Glomerular endothelial cell (primary cell): ENCODE data around the gene NUP214. TPM values are rescaled to one million over a fixed set of nuclear protein-coding genes. Genes with fewer than 3 reads are reported as not detected.

Experiments used
- DNase-seq: peaks from one replicate; pipeline ENCODE4 v3.0.0-alpha.2; 2011; ENCODE audit warnings: low read depth, low spot score; ENCODE audit errors: extremely low read depth
- total RNA-seq: library from RNA; depleted of rRNA; stranded (reverse); fragments of >200 nt; gene quantifications from 2 replicates; pipeline ENCODE4 v1.2.3, GENCODE V29; 2015

NUP214 gene
- total RNA-seq, 1 donor from 2014 or later, result 36.9 TPM

DNA sequence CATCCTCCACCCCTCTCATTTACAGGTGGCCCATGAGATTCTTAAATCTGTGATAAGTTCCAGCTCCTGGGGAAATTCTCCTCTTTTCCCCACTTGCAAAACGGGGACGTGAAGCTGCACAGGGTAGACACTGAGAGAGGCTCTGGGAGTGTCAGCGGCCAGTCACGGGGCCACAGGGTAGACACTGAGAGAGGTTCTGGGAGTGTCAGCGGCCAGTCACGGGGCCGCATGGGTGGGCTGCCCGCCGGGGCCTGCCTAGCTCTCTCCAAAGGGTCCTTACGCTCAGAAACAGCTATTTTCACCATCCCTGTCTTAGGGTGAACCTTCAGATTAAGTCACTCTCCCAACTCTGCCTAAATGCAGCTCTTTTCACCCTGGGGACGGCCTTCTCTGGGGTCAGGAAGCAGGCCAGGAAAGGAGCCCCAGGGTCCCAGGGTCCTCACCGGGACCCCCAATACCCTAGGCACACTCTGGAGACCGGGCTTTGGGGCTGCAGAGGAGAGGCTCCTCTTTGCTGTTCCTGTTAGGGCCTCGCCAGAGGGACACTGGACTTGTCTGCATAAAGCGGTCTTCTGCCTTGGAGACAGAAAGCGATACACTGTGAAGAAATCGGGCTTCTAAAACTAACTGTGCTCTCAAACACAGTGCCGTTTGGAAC, 149.4 kb downstream of the NUP214 start:
- DNase-seq, result no peak

DNA sequence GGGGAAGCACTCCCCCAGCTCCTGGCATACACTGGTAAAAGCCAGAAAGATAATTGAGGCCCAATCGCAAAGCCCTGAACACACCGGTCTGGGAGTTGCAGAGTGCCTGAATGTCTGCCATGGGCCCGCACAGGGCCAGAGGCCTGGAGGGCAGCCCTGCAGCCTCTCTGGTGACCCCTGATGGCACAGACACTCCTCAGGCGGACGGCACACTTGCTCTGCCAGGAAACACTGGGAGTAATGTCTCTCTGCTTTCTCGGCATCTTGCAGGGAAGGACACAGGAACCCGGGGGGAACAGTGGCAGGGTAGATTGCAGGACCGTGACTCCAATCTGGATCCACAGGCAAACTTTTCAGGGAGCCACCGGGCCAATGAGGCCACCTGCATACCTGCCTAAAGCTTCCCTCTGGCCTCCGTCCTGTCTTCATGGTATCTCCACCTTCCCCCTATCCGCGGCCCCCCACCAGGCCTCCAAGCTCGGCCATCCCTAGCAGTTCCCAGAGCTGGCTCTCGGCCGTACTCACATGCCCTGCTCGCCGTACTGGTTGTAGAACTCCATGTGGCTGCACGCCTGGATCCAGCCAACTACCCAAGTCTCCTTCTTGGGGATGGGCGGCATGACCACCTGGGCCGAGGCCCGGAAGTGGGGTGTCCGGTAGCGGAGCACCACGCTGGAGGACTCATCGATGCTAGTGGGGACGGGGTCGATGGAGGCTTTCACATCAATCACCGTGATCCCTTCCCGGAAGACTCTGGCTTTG, 150.1 kb downstream of the NUP214 start:
- no peak for DNase-seq

DNA sequence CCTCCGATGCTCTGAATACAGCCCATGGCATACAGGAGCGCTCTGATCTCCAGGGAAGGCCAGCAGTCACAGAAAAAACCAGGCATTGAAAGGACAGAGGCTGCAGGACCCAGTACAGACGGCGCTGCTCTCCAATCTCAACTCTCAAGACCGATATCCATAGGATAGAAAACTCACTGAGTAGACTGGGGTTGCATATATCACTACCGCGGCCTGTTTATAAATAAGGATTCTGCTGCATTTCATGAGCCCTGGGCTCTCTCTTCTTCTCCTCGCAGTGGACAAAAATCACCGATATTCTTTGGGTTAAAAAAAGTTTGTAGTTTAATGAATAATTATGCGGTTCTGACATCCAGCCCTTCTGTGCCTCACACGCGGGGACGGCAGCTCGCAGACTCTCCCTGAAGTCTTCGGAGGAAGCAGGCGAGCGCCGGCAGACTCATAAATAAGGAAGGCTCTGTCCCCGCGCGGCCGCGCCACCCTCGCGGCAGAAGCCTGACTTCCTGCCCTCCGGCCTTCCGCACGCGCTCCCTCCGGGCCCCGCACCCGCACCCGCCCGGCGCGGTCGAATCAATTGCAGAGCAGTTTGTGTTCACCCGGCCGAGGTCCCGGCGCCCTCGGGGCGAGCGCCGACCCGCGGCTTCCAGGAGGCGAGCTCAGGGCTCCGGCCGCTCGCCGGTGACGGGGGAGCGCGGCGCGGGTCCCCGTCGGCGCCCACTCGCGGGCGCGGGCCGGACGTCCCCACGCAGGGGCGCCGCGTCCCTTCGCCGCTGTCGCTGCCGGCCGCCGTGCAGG, 150.9 kb downstream of the NUP214 start, which contains the start of gene FAM78A:
Gene FAM78A (minus strand): TSS at position 417 of the 795 bp plus-strand sequence. CDS start 331 bp downstream, at position 86.
- no peak for DNase-seq

GRCh38 chr9:131276891-131277286, 151.5 kb downstream of the NUP214 start:
- no peak for DNase-seq

DNA sequence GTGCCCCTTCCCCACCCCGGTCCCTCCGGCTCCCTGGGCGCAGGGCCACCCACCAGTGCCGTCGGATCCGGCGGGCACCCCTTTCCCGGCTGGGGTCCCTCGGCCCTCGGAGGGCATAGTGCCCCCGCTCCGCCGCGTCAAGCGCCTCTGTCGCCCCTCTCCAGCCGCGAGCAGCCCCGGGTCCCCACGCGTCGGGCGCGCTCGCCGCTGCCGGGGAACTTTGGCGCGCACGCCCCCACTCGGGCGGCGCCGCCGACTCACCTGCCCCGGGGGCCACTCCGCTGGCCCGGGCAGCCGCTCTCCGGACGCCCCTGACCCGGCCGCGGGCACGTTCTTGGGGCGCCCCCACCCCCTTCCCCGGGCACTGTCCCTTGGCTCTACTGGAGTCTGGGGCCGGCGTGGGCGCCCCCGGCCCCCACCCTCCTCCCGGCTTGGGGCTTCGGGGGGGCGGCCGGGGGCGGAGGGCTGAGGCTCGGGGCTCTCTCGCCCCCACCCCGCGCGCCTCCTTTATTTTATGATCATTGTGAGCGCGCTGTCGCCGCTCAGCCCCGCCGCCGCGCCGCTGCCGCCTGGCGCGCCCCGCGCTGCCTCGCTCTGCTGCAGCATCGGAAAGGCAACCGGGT, 152.0 kb downstream of the NUP214 start:
- no peak for DNase-seq

GRCh38 chr9:131277910-131278701, 152.7 kb downstream of the NUP214 start:
- DNase-seq, result peak; percentile 22

DNA sequence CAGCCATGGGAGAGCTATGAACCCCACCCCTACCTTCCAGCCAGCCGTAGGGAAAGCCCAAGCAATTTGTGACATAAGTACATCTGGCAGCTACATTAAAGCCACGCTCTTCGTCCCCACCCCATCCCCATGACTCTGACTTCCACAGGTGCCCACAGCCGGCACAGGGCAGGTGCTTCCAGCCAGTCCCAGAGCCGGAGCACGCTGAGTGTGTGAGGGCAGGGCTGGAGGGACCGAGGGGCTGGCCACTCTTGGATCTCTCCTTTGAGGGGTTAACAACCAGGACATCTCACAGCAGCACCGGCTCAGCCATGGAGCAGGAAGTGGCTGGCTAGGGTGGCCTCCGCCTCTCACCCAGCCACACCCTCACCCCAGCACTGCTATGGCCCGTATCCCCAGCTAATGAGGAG, 153.3 kb downstream of the NUP214 start:
- no peak for DNase-seq

DNA sequence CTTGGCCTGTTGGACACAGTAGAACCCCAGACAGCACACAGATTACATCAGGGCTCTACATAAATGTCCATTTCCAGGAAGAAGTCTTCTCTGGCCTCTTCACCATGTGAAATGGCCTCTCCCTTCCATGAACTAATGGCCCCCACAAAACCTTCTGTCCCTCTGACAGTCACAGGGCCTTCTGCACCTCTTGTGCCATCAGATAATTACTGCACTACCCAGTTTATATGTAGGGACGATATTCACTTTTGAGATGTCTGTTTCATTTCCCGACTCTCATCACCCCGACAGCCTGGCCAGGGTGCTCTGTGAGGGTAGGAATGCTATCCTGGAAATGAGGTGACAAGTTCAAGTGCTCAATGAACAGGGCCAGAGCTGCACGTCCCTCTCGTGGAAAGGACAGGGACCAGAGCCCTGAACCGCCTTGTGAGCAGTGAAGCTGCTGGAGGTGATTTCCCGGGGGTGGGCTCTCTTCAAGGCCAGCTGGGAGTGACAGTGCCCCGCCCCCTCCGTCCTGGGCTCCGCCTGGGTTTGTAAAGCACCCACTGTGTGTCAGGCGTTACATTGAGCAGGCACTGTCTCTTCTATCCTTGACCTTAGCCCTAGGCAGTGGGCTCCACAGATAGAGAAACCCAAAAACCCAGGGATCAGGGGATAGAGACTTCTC, 153.9 kb downstream of the NUP214 start:
- no peak for DNase-seq

DNA sequence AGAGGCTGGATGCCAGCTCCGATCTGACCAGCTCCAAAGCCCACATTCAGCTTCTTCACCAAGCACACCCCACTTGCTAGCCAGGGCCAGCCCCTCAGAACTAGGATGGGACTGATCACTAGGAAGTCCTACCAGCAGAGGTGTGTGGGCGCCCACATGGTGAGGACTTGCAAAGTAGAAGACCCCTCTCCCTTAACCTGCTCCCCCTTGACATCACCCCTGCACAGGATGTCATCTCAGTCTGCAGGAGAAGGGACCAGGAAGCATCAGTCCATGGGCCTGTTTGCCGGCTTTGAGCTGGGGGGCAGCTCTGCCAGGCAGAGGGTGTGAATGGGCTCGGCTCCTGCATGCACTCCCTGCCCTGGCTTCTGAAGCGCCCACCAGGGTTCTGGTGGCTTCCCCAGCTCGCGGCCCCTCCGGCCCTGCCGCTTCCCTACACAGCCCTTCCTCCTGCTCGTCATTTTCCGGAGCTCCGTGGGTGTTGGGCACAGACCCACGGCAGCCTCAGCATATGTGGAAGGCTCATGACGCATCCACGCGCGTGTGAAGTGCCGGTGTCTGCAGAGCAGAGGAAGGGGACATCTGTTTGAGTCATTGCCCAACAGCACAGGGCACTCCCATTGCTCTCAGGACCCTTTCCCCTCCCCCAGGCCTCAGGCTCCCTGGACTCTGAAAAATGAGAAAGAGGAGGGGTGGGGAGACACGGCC, 154.6 kb downstream of the NUP214 start:
- DNase-seq, result no peak

- DNase-seq, result no peak
These were observed 155.3 kb downstream of the NUP214 start for GRCh38 chr9:131280660-131281059.

GRCh38 chr9:131281119-131281965, 156.0 kb downstream of the NUP214 start:
- no peak for DNase-seq

GRCh38 chr9:131282175-131282574, 156.8 kb downstream of the NUP214 start:
- no peak for DNase-seq

GRCh38 chr9:131282688-131283422, 157.5 kb downstream of the NUP214 start:
- no peak for DNase-seq
